Hepatocyte (in vitro differentiated cells): ENCODE data around the gene SLC29A3. TPM values are rescaled to one million over a fixed set of nuclear protein-coding genes. Genes with fewer than 3 reads are reported as not detected.

Experiments
- DNase-seq: peaks from one replicate; pipeline ENCODE4 v3.0.0-alpha.2; 2016; ENCODE audit warnings: low spot score
- H2AFZ ChIP-seq: fragments of 200-600 bp; sonication (generic); 2 replicates; pipeline ENCODE4 v1.6.0; 2016; ENCODE audit warnings: antibody characterized with exemption, mild to moderate bottlenecking
- H3K27ac ChIP-seq: fragments of 200-600 bp; sonication (generic); 2 replicates; pipeline ENCODE4 v1.5.1; 2016; ENCODE audit warnings: mild to moderate bottlenecking
- H3K27me3 ChIP-seq: fragments of 200-600 bp; sonication (generic); 2 replicates; pipeline ENCODE4 v1.6.1; 2016
- H3K36me3 ChIP-seq: fragments of 200-600 bp; sonication (generic); replicated peaks from 2 replicates; pipeline ENCODE4 v1.5.1; 2016; ENCODE audit warnings: low read depth; ENCODE audit not compliant: insufficient read depth
- H3K4me1 ChIP-seq: fragments of 200-600 bp; sonication (generic); 2 replicates; pipeline ENCODE4 v1.5.1; 2016; ENCODE audit warnings: mild to moderate bottlenecking, moderate library complexity; ENCODE audit not compliant: insufficient read depth
- H3K4me2 ChIP-seq: fragments of 200-600 bp; sonication (generic); 2 replicates; pipeline ENCODE4 v1.6.0; 2016
- H3K4me3 ChIP-seq: fragments of 200-600 bp; sonication (generic); 2 replicates; pipeline ENCODE4 v1.5.1; 2016; ENCODE audit warnings: mild to moderate bottlenecking
- H3K79me2 ChIP-seq: fragments of 200-600 bp; sonication (generic); 2 replicates; pipeline ENCODE4 v1.6.0; 2017; ENCODE audit warnings: mild to moderate bottlenecking
- H3K9me2 ChIP-seq: fragments of 200-600 bp; sonication (generic); replicated peaks from 2 replicates; pipeline ENCODE4 v1.6.0; 2017; ENCODE audit warnings: mild to moderate bottlenecking; ENCODE audit not compliant: insufficient read depth
- H3K9me3 ChIP-seq: fragments of 200-600 bp; sonication (generic); 2 replicates; pipeline ENCODE4 v1.5.1; 2016; ENCODE audit warnings: low read depth, mild to moderate bottlenecking
- H4K20me1 ChIP-seq: fragments of 200-600 bp; sonication (generic); 2 replicates; pipeline ENCODE4 v1.6.0; 2016; ENCODE audit warnings: mild to moderate bottlenecking; ENCODE audit not compliant: insufficient read depth, poor library complexity, severe bottlenecking
- EZH2 ChIP-seq: fragments of 200-600 bp; sonication (generic); IDR thresholded peaks from 2 replicates; pipeline ENCODE4 v1.6.1; 2016; ENCODE audit warnings: antibody characterized with exemption, mild to moderate bottlenecking, borderline replicate concordance
- EZH2phosphoT487 ChIP-seq: fragments of 200-600 bp; sonication (generic); IDR thresholded peaks from one replicate; pipeline ENCODE4 v1.6.1; 2018; ENCODE audit warnings: antibody characterized with exemption, mild to moderate bottlenecking, low read depth, moderate library complexity; ENCODE audit not compliant: unreplicated experiment, severe bottlenecking
- WGBS: methylation state at CpG from one replicate; pipeline ENCODE4 v1.1.6; 2016; ENCODE audit warnings: low lambda C conversion rate; ENCODE audit errors: missing lambda C conversion rate; 5-methylcytosine and 5-hydroxymethylcytosine counted together
- polyA plus RNA-seq: library from polyadenylated mRNA; unstranded; fragments of >200 nt; fragmentation: Nextera tagmentation; extraction: Ambion mirVana; gene quantifications from 2 replicates; pipeline ENCODE4 v1.2.1, GENCODE V29; 2016
- total RNA-seq: library from RNA; depleted of rRNA; stranded (reverse); fragments of >200 nt; gene quantifications from 2 replicates; pipeline ENCODE4 v1.2.3, GENCODE V29; 2014
- TF ChIP-seq, protein P1 (sequence below): fragments of 200-600 bp; sonication (generic); IDR thresholded peaks from 2 replicates; pipeline ENCODE4 v1.5.1; 2016; ENCODE audit warnings: antibody characterized with exemption, mild to moderate bottlenecking; ENCODE audit not compliant: poor library complexity

The SLC29A3 gene
- total and polyA plus RNA-seq, 2 experiments from 2014 or later = 8.4 to 12.0 TPM

- peaks cover 6% of the 10 kb centered on the region for H3K4me1 ChIP-seq
- no peaks in the 10 kb centered on the region for H3K9me3 ChIP-seq
- H3K79me2 ChIP-seq = no peaks in the 10 kb centered on the region
- H3K9me2 ChIP-seq = no peaks in the 10 kb centered on the region
- peak; percentile 46 for DNase-seq
- H3K27me3 ChIP-seq = no peaks in the 10 kb centered on the region
- H3K4me3 ChIP-seq = no peak overlapping the region
- 76% methylated on average over 8 of the region's 8 CpGs for WGBS
- H2AFZ ChIP-seq = no peak overlapping the region
- TF ChIP-seq, protein P1, sequence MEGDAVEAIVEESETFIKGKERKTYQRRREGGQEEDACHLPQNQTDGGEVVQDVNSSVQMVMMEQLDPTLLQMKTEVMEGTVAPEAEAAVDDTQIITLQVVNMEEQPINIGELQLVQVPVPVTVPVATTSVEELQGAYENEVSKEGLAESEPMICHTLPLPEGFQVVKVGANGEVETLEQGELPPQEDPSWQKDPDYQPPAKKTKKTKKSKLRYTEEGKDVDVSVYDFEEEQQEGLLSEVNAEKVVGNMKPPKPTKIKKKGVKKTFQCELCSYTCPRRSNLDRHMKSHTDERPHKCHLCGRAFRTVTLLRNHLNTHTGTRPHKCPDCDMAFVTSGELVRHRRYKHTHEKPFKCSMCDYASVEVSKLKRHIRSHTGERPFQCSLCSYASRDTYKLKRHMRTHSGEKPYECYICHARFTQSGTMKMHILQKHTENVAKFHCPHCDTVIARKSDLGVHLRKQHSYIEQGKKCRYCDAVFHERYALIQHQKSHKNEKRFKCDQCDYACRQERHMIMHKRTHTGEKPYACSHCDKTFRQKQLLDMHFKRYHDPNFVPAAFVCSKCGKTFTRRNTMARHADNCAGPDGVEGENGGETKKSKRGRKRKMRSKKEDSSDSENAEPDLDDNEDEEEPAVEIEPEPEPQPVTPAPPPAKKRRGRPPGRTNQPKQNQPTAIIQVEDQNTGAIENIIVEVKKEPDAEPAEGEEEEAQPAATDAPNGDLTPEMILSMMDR = no peak
- TF ChIP-seq EZH2phosphoT487 = no peak
- TF ChIP-seq EZH2 = no peak
- no peaks in the 10 kb centered on the region for H4K20me1 ChIP-seq
- no peaks in the 10 kb centered on the region for H3K36me3 ChIP-seq
- no peak overlapping the region for H3K27ac ChIP-seq
- H3K4me2 ChIP-seq = no peak overlapping the region
These were observed 11.5 kb upstream of the SLC29A3 start for GRCh38 chr10:71307469-71308085.

DNA sequence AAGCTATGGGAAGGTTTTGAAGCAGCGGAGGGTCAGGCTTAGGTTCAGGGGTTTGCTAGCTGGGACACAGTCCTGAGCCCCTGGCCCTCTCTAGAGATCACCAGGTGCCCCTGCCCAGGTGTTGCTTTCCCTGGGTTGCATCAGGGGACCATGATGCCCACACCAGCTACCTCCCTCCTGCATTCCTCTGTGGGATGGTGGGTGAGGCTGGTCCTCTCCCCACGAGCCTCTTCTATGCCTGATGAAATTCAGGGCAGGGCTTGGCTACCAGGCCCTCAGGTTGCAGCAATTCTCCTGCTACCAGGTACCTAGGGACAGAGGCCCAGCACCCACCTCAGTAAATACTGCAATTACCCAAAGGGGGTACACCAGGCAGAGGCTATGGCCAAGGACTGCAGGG, 10.8 kb upstream of the SLC29A3 start:
- Histone ChIP-seq H2AFZ (no peak overlapping the region), H3K79me2 (no peaks in the 10 kb centered on the region), H3K9me2 (no peaks in the 10 kb centered on the region), H3K4me3 (no peak overlapping the region), H3K4me1 (peaks cover 6% of the 10 kb centered on the region), H3K27ac (no peak overlapping the region), H3K36me3 (no peaks in the 10 kb centered on the region), H3K27me3 (no peaks in the 10 kb centered on the region), H4K20me1 (no peaks in the 10 kb centered on the region), H3K9me3 (no peaks in the 10 kb centered on the region), H3K4me2 (no peak overlapping the region)
- no peak for TF ChIP-seq EZH2
- TF ChIP-seq, protein P1 = no peak
- TF ChIP-seq EZH2phosphoT487 = no peak
- DNase-seq = no peak
- WGBS = 92% methylated on average over 2 of the region's 2 CpGs

GRCh38 chr10:71308985-71309384, 10.1 kb upstream of the SLC29A3 start:
- Histone ChIP-seq H3K9me3 (no peaks in the 10 kb centered on the region), H3K79me2 (no peaks in the 10 kb centered on the region), H3K9me2 (no peaks in the 10 kb centered on the region), H3K4me1 (peaks cover 6% of the 10 kb centered on the region), H3K27ac (no peak overlapping the region), H3K36me3 (no peaks in the 10 kb centered on the region), H4K20me1 (no peaks in the 10 kb centered on the region), H3K27me3 (no peaks in the 10 kb centered on the region), H2AFZ (no peak overlapping the region), H3K4me2 (no peak overlapping the region), H3K4me3 (no peak overlapping the region)
- no peak for DNase-seq
- TF ChIP-seq, protein P1 = no peak
- TF ChIP-seq EZH2phosphoT487 (no peak), EZH2 (no peak)
- WGBS = 88% methylated on average over 3 of the region's 3 CpGs

DNA sequence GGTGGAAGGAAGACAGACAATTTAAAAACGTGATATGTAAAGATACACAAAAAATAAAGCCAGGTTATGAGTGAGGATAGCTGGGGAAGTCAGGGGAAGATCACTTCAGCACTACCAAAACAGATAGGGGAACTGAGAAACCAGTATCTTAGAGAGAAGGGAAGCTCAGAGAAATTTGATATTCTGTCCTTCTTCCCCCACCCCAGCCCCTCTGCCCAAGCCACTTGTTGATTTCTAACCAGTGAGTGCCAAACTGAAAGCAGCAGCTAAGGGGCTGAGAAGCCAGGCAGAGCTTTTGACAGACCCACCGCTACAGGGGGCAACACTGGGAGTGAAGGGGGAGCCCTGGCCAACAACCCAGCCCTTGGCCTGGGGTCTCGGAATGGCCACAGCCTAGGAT, 9.1 kb upstream of the SLC29A3 start:
- H3K4me3 ChIP-seq = no peak overlapping the region
- no peak overlapping the region for H3K4me2 ChIP-seq
- no peaks in the 10 kb centered on the region for H3K27me3 ChIP-seq
- no peaks in the 10 kb centered on the region for H3K9me2 ChIP-seq
- no peaks in the 10 kb centered on the region for H3K9me3 ChIP-seq
- DNase-seq = no peak
- H3K36me3 ChIP-seq = no peaks in the 10 kb centered on the region
- H3K79me2 ChIP-seq = no peaks in the 10 kb centered on the region
- H3K27ac ChIP-seq = no peak overlapping the region
- no peak overlapping the region for H2AFZ ChIP-seq
- H3K4me1 ChIP-seq = peaks cover 10% of the 10 kb centered on the region
- WGBS = 55% methylated on average over 3 of the region's 3 CpGs
- H4K20me1 ChIP-seq = no peaks in the 10 kb centered on the region
- TF ChIP-seq, protein P1 = no peak
- no peak for TF ChIP-seq EZH2
- TF ChIP-seq EZH2phosphoT487 = no peak
